NCI-H1417 (cell line): Measurements from ENCODE around the gene SLC26A3.

Source experiments
- DNase-seq, 3 experiments: peaks; one replicate each; lab custom pipeline; 2025; lab: John Stamatoyannopoulos, UW

The SLC26A3 gene

GRCh38 chr7:107815254-107815882 is 12.3 kb upstream of the SLC26A3 start:
- no peak for DNase-seq

GRCh38 chr7:107813524-107813923 is 10.5 kb upstream of the SLC26A3 start:
- DNase-seq: no peak

- DNase-seq: no peak
These were observed 8.9 kb upstream of the SLC26A3 start for GRCh38 chr7:107811934-107812333.

- no peak for DNase-seq
These were observed 7.6 kb upstream of the SLC26A3 start for GRCh38 chr7:107810626-107811025.

- no peak for DNase-seq
These were observed 6.2 kb upstream of the SLC26A3 start for GRCh38 chr7:107809179-107809578.

- no peak for DNase-seq
These were observed 3.3 kb downstream of the SLC26A3 start for GRCh38 chr7:107799647-107800264.

GRCh38 chr7:107792364-107792763 is 10.7 kb downstream of the SLC26A3 start:
- no peak for DNase-seq

GRCh38 chr7:107789647-107790046 is 13.4 kb downstream of the SLC26A3 start:
- DNase-seq: no peak

GRCh38 chr7:107788662-107789061 is 14.4 kb downstream of the SLC26A3 start:
- no peak for DNase-seq

GRCh38 chr7:107788216-107788615 is 14.8 kb downstream of the SLC26A3 start:
- DNase-seq: no peak

GRCh38 chr7:107785926-107786325 is 17.1 kb downstream of the SLC26A3 start:
- no peak for DNase-seq

- DNase-seq: no peak
These were observed 17.9 kb downstream of the SLC26A3 start for GRCh38 chr7:107785170-107785569.

- no peak for DNase-seq
These were observed 19.4 kb downstream of the SLC26A3 start for GRCh38 chr7:107783648-107784047.

- DNase-seq: no peak
These were observed 20.6 kb downstream of the SLC26A3 start for GRCh38 chr7:107782374-107782773.

- DNase-seq: no peak
These were observed 23.4 kb downstream of the SLC26A3 start for GRCh38 chr7:107779647-107780099.

GRCh38 chr7:107778283-107778682 is 24.7 kb downstream of the SLC26A3 start:
- DNase-seq: no peak

GRCh38 chr7:107777702-107778101 is 25.3 kb downstream of the SLC26A3 start:
- no peak for DNase-seq

GRCh38 chr7:107773027-107773426 is 30.0 kb downstream of the SLC26A3 start:
- DNase-seq: no peak

GRCh38 chr7:107768263-107768662 is 34.8 kb downstream of the SLC26A3 start:
- no peak for DNase-seq

GRCh38 chr7:107767391-107767790 is 35.6 kb downstream of the SLC26A3 start:
- no peak for DNase-seq

GRCh38 chr7:107758667-107759066 is 44.4 kb downstream of the SLC26A3 start:
- no peak for DNase-seq

- DNase-seq: no peak
These were observed 48.4 kb downstream of the SLC26A3 start for GRCh38 chr7:107754642-107755041.

- DNase-seq: no peak
These were observed 51.9 kb downstream of the SLC26A3 start for GRCh38 chr7:107751113-107751512.

- DNase-seq: no peak
These were observed 57.0 kb downstream of the SLC26A3 start for GRCh38 chr7:107746006-107746405.
